ENCODE results near the gene RNASEH2C. TPM values are rescaled to one million over a fixed set of nuclear protein-coding genes. Genes with fewer than 3 reads are reported as not detected.

RNASEH2C gene
- polyA plus RNA-seq, 1 experiment: 33.9 TPM

DNA sequence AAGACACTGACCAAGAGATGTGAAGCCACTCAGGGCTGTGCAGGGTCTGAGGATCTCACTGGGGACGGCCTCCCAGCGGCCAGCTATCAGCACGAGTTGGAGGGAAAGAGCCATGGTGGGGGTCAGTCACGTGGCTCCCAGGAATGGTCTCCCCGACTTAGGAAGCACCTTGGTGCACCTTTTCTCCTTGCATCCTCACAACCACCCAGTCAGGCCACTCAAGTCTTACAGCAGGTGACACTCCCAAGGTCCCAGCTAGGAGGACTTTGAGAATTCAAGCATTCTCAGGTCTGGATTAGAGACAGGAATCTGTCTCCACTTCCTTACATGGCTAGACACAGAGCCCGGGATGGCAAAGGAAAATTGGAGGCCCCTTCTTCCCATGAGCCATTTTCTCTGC, 2.7 kb downstream of the RNASEH2C start:
- no peak for DNase-seq (ENCODE audit: low read depth)
- TF ChIP-seq, protein P1, sequence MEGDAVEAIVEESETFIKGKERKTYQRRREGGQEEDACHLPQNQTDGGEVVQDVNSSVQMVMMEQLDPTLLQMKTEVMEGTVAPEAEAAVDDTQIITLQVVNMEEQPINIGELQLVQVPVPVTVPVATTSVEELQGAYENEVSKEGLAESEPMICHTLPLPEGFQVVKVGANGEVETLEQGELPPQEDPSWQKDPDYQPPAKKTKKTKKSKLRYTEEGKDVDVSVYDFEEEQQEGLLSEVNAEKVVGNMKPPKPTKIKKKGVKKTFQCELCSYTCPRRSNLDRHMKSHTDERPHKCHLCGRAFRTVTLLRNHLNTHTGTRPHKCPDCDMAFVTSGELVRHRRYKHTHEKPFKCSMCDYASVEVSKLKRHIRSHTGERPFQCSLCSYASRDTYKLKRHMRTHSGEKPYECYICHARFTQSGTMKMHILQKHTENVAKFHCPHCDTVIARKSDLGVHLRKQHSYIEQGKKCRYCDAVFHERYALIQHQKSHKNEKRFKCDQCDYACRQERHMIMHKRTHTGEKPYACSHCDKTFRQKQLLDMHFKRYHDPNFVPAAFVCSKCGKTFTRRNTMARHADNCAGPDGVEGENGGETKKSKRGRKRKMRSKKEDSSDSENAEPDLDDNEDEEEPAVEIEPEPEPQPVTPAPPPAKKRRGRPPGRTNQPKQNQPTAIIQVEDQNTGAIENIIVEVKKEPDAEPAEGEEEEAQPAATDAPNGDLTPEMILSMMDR (IDR thresholded peaks at IDR 0.05; ENCODE audit: insufficient read depth, low read depth, low read length): no peak
- Histone ChIP-seq H3K27me3 (ENCODE audit: control insufficient read depth, insufficient read depth, low read length) (no peaks in the 10 kb centered on the region), H3K4me3 (ENCODE audit: low read depth, low read length) (no peak overlapping the region), H3K36me3 (ENCODE audit: control insufficient read depth, insufficient read depth, low read length) (peaks cover 40% of the 10 kb centered on the region)
- POLR2A ChIA-PET: no interaction called here
- CTCF ChIA-PET: interaction anchor here (3.1 to 3.2 kb wide), 2 partner anchors 52 to 100 kb away, joined by 12 to 14 read pairs; no protein-coding TSS in a partner anchor

DNA sequence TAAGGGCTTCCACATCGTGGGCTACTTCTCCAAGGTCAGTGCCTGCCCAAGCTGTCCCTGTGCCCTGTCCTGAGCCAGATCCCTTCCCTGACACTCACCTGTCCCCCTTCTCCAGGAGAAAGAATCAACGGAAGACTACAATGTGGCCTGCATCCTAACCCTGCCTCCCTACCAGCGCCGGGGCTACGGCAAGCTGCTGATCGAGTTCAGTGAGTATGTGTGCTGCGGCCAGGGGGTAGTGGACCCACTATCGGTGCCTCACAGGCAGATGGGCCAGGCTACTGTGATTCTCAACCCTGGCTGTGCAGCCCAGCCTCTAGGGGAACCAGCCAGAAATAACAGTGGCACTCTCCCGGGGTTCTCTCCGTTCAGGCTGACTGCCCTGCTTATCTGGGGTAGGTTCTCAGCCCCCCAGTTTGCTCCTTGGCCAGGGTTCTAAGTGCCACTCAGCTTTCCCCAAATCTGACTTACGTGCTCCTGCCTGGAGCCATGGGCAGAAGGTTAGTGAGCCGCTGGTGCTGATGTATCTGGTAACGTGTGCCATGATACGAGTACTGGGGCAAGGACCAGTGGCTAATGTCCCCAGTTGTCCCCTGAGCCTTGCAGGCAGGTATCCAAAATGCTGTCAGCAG, 3.7 kb downstream of the RNASEH2C start:
- CTCF ChIA-PET: no interaction called here
- POLR2A ChIA-PET: no interaction called here
- Histone ChIP-seq H3K27me3 (ENCODE audit: control insufficient read depth, insufficient read depth, low read length) (no peaks in the 10 kb centered on the region), H3K36me3 (ENCODE audit: control insufficient read depth, insufficient read depth, low read length) (peaks cover 42% of the 10 kb centered on the region), H3K4me3 (ENCODE audit: low read depth, low read length) (no peak overlapping the region)
- no peak for DNase-seq (ENCODE audit: low read depth)
- TF ChIP-seq, protein P1 (IDR thresholded peaks at IDR 0.05; ENCODE audit: insufficient read depth, low read depth, low read length): no peak

DNA sequence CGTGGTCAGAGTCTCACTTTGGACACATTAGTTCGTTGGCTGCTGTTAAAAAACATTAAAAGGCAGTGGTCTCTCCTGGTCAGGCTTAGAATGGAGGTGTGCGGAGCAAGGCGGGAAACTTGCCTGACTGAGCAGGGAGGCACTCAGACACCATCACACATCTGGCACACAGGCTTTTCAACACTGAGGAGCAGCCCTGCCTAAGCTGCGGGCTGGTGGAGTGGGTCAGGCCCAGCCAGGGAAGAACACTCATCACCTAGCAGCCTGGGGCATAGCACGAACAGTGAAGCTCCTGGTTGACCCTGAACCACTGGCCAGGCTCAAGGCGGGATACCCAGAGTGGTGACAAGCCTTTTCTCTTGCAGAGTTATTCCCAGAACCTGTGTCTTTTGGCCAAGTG, 4.3 kb downstream of the RNASEH2C start:
- TF ChIP-seq, protein P1 (IDR thresholded peaks at IDR 0.05; ENCODE audit: insufficient read depth, low read depth, low read length): no peak
- DNase-seq (ENCODE audit: low read depth): no peak
- H3K36me3 ChIP-seq (ENCODE audit: control insufficient read depth, insufficient read depth, low read length): peaks cover 42% of the 10 kb centered on the region
- H3K27me3 ChIP-seq (ENCODE audit: control insufficient read depth, insufficient read depth, low read length): no peaks in the 10 kb centered on the region
- POLR2A ChIA-PET: no interaction called here
- no peak overlapping the region for H3K4me3 ChIP-seq (ENCODE audit: low read depth, low read length)
- CTCF ChIA-PET: no interaction called here

DNA sequence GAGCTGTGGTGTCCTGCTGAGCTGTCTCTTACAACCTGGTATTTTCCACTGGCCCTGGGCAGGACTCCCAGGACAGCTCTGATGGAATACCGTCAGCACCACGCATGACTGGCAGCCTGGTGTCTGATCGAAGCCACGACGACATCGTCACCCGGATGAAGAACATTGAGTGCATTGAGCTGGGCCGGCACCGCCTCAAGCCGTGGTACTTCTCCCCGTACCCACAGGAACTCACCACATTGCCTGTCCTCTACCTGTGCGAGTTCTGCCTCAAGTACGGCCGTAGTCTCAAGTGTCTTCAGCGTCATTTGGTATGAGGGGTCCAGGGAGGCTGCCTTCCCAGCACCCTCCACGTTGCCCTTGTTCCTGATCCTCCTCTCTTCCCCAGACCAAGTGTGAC, 6.2 kb downstream of the RNASEH2C start:
- Histone ChIP-seq H3K36me3 (ENCODE audit: control insufficient read depth, insufficient read depth, low read length) (peaks cover 42% of the 10 kb centered on the region), H3K4me3 (ENCODE audit: low read depth, low read length) (no peak overlapping the region), H3K27me3 (ENCODE audit: control insufficient read depth, insufficient read depth, low read length) (no peaks in the 10 kb centered on the region)
- TF ChIP-seq, protein P1 (IDR thresholded peaks at IDR 0.05; ENCODE audit: insufficient read depth, low read depth, low read length): no peak
- ChIA-PET CTCF (interaction anchor here (1.0 to 5.8 kb wide), 3 partner anchors 9 to 103 kb away, joined by 4 to 50 read pairs (median 4); partner anchors contain the start of gene AP5B1), POLR2A (interaction anchor here (0.5 kb wide), 1 partner anchor 144 kb away, joined by 3 read pairs; no protein-coding TSS in a partner anchor)
- no peak for DNase-seq (ENCODE audit: low read depth)

DNA sequence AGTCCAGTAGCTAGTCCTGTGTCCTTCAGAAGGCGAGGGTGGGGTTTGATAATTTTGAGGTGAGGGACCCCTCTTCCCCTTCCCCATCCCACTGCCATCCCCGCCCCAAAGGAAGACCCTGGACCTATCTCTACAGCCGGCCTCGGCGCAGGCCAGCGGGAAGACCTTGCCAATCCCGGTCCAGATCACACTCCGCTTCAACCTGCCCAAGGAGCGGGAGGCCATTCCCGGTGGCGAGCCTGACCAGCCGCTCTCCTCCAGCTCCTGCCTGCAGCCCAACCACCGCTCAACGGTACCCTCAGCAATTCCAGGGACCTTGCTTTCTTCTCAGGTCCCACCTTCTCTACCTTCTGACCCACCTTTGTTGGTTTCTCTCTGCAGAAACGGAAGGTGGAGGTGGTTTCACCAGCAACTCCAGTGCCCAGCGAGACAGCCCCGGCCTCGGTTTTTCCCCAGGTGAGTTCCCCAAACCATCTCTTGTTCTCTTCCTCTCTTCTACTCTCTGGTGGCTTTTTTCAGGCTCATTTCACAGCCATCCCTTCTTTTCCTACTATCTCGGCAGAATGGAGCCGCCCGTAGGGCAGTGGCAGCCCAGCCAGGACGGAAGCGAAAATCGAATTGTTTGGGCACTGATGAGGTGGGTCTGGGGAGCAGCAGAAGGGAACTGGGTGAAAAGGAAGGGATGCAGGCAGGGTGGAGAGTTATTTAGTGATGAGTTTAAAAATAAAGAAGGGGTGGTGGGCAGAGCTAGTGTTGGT, 7.2 kb downstream of the RNASEH2C start:
- Histone ChIP-seq H3K27me3 (ENCODE audit: control insufficient read depth, insufficient read depth, low read length) (no peaks in the 10 kb centered on the region), H3K4me3 (ENCODE audit: low read depth, low read length) (peak overlapping the region; percentile 71)
- POLR2A ChIA-PET: no interaction called here

More for the DNA sequence above, 7.2 kb downstream of the RNASEH2C start:
- DNase-seq (ENCODE audit: low read depth): no peak
- CTCF ChIA-PET: interaction anchor here (2.0 to 5.8 kb wide), 5 partner anchors 58 to 176 kb away, joined by 8 to 50 read pairs (median 22); partner anchors contain the start of genes AP5B1, CCDC85B, FIBP and MUS81
- TF ChIP-seq, protein P1 (IDR thresholded peaks at IDR 0.05; ENCODE audit: insufficient read depth, low read depth, low read length): no peak
- peaks cover 37% of the 10 kb centered on the region for H3K36me3 ChIP-seq (ENCODE audit: control insufficient read depth, insufficient read depth, low read length)

Data from BJ (cell line).